Adrenal gland (tissue), 5 donors: ENCODE measurements around the gene PITPNM2.

Experiments used
- CTCF ChIP-seq, 6 experiments: fragments of 450-650 bp in 4 of 6; fragments of 200-600 bp in 2 of 6; sonication (generic) in 1 of 6; IDR thresholded peaks; 1 replicate in 5 of 6; 2 replicates in 1 of 6; pipeline versions ENCODE4 v1.5.1 to v1.8.0; 2016 to 2021; ENCODE audit warnings: antibody characterized with exemption in 6 of 6, mild to moderate bottlenecking in 2 of 6, moderate library complexity in 1 of 6
- POLR2A ChIP-seq, 2 donors: fragments of 450-650 bp; IDR thresholded peaks; one replicate each; pipeline ENCODE4 v1.6.1; 2017; ENCODE audit warnings: antibody characterized with exemption in 2 of 2, mild to moderate bottlenecking in 2 of 2, moderate library complexity in 1 of 2
- donor health status: DM: no; HTN: no; CAD: no.

- TF ChIP-seq CTCF (IDR thresholded peaks at IDR 0.05) (no peak), POLR2A (IDR thresholded peaks at IDR 0.05) (no peak)
These were observed 49.5 kb upstream of the PITPNM2 start for GRCh38 chr12:123200414-123200813.
